ENCODE measurements around the gene ALK. TPM values are rescaled to one million over a fixed set of nuclear protein-coding genes. Genes with fewer than 3 reads are reported as not detected.

ALK gene
- polyA plus RNA-seq, 1 of the 3 experiments (the other 2 are of a cell fraction), result 0.30 TPM

DNA sequence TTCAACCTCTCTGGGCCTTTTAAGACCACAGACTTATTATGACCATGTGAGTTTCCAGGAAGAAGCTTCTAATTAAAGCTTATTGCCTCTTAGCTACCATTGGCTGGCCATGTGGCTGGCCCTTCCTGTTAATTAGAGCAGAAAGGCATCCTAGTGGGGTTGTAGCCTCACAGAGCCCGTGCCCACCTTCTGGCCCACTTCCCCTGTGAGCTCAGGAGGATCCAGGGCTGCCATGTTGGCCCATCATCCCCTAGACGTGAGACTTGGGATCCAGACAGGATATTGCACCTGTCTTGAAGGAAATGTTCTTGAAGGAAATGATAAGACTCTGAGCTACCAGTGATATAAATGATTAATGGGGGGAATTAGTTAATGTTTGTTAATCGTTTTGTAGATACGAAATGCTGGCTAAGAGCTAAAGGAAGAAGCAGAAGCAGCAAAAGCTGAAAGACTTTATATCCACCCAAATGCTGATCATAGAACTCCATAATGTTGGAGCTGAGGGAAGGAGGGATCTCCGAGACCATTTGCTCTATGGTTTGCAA lies 550.7 kb downstream of the ALK start (continued):
- TF ChIP-seq CHD2 (IDR thresholded peaks at IDR 0.05; ENCODE audit: low read length, partially characterized antibody), result no peak
- TF ChIP-seq FOXJ3 (CRISPR knock-in tag; IDR thresholded peaks at IDR 0.05), result no peak

- H3K36me3 ChIP-seq (replicated peaks in 1 of 2; ENCODE audit: control insufficient read depth in 1 of 2, insufficient read depth in 2 of 2, low read length in 1 of 2), result no peaks in the 10 kb centered on the region
- H3K27ac ChIP-seq (ENCODE audit: low read depth in 2 of 2, low read length in 1 of 2), result peak overlapping the region in 1 of 2 experiments; percentile 28; a peak in 1 of 4 replicates
- H3F3A ChIP-seq (replicated peaks; ENCODE audit: insufficient read depth), result no peaks in the 10 kb centered on the region
- WGBS (ENCODE audit: low lambda C conversion rate), result 18% methylated on average over 4 of the region's 4 CpGs
- no peaks in the 10 kb centered on the region for H4K20me1 ChIP-seq (ENCODE audit: insufficient read depth)
- no peak for DNase-seq
- no peaks in the 10 kb centered on the region for H3K9me3 ChIP-seq
- H3K4me2 ChIP-seq, result no peak overlapping the region
- H3K4me3 ChIP-seq (ENCODE audit: low read depth in 2 of 2, low read length in 1 of 2), result no peak overlapping the region
- no peaks in the 10 kb centered on the region for H3K9me2 ChIP-seq
- no peak for TF ChIP-seq JUND (IDR thresholded peaks at IDR 0.05)
- TF ChIP-seq RCOR1 (IDR thresholded peaks at IDR 0.05; ENCODE audit: low read length), result no peak
- TF ChIP-seq YY1 (IDR thresholded peaks at IDR 0.05; ENCODE audit: low read depth), result no peak
- TF ChIP-seq, protein P1, sequence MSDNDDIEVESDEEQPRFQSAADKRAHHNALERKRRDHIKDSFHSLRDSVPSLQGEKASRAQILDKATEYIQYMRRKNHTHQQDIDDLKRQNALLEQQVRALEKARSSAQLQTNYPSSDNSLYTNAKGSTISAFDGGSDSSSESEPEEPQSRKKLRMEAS (IDR thresholded peaks at IDR 0.05; ENCODE audit: low read depth), result no peak
- no peak overlapping the region for H3K9ac ChIP-seq
- CTCF ChIA-PET, result interaction anchor here (1.3 to 3.2 kb wide), 2 partner anchors 18 to 61 kb away, joined by 3 to 11 read pairs; no protein-coding TSS in a partner anchor
- peaks cover 0 to 36% of the 10 kb centered on the region in 2 experiments; a peak in 1 of 4 replicates for H3K4me1 ChIP-seq (ENCODE audit: control insufficient read depth in 1 of 2, insufficient read depth in 2 of 2, low read depth in 1 of 2, low read length in 1 of 2)
- POLR2A ChIA-PET, result interaction anchor here (0.9 kb wide), 1 partner anchor 102 kb away, joined by 3 read pairs; no protein-coding TSS in a partner anchor
- H3K79me2 ChIP-seq (ENCODE audit: insufficient read depth), result no peaks in the 10 kb centered on the region
- no peaks in the 10 kb centered on the region; the same call in 1 of the 2 replicates for H3K27me3 ChIP-seq (ENCODE audit: insufficient read depth)
- H2AFZ ChIP-seq (ENCODE audit: low read depth), result no peak overlapping the region
Measured at GRCh38 chr2:29370173-29370572, 551.2 kb downstream of the ALK start.

GRCh38 chr2:29368659-29369040 lies 552.7 kb downstream of the ALK start:
- Histone ChIP-seq H3K36me3 (replicated peaks in 1 of 2; ENCODE audit: control insufficient read depth in 1 of 2, insufficient read depth in 2 of 2, low read length in 1 of 2) (no peaks in the 10 kb centered on the region), H3K4me3 (ENCODE audit: low read depth in 2 of 2, low read length in 1 of 2) (no peak overlapping the region), H3K27me3 (ENCODE audit: insufficient read depth) (no peaks in the 10 kb centered on the region; the same call in 1 of the 2 replicates), H3K4me2 (no peak overlapping the region), H3K27ac (ENCODE audit: low read depth in 2 of 2, low read length in 1 of 2) (no peak overlapping the region; a peak in 1 of 4 replicates), H3F3A (replicated peaks; ENCODE audit: insufficient read depth) (no peaks in the 10 kb centered on the region), H4K20me1 (ENCODE audit: insufficient read depth) (no peaks in the 10 kb centered on the region), H3K9me2 (no peaks in the 10 kb centered on the region), H3K79me2 (ENCODE audit: insufficient read depth) (no peaks in the 10 kb centered on the region), H3K9ac (no peak overlapping the region), H3K4me1 (ENCODE audit: control insufficient read depth in 1 of 2, insufficient read depth in 2 of 2, low read depth in 1 of 2, low read length in 1 of 2) (peaks cover 0 to 27% of the 10 kb centered on the region in 2 experiments; a peak in 1 of 4 replicates), H3K9me3 (no peaks in the 10 kb centered on the region), H2AFZ (ENCODE audit: low read depth) (no peak overlapping the region)
- 35% methylated on average over 3 of the region's 3 CpGs for WGBS (ENCODE audit: low lambda C conversion rate)
- CTCF ChIA-PET, result interaction anchor here (3.2 kb wide), 1 partner anchor 59 kb away, joined by 11 read pairs; no protein-coding TSS in a partner anchor
- no peak for DNase-seq
- POLR2A ChIA-PET, result no interaction called here
- no peak for TF ChIP-seq FOXM1 (IDR thresholded peaks at IDR 0.05; ENCODE audit: low read depth)

- peak overlapping the region in 1 of 2 experiments; percentile 39; a peak in 1 of 4 replicates for H3K27ac ChIP-seq (ENCODE audit: low read depth in 2 of 2, low read length in 1 of 2)
- no peak overlapping the region for H3K4me3 ChIP-seq (ENCODE audit: low read depth in 2 of 2, low read length in 1 of 2)
- H3K4me1 ChIP-seq (ENCODE audit: control insufficient read depth in 1 of 2, insufficient read depth in 2 of 2, low read depth in 1 of 2, low read length in 1 of 2), result peaks cover 0 to 25% of the 10 kb centered on the region in 2 experiments; a peak in 1 of 4 replicates
- no peaks in the 10 kb centered on the region; the same call in 1 of the 2 replicates for H3K27me3 ChIP-seq (ENCODE audit: insufficient read depth)
- H2AFZ ChIP-seq (ENCODE audit: low read depth), result no peak overlapping the region
- POLR2A ChIA-PET, result no interaction called here
- H3K9me3 ChIP-seq, result no peaks in the 10 kb centered on the region
- H3K36me3 ChIP-seq (replicated peaks in 1 of 2; ENCODE audit: control insufficient read depth in 1 of 2, insufficient read depth in 2 of 2, low read length in 1 of 2), result no peaks in the 10 kb centered on the region
- H3K9me2 ChIP-seq, result no peaks in the 10 kb centered on the region
- 45% methylated on average over 3 of the region's 3 CpGs for WGBS (ENCODE audit: low lambda C conversion rate)
- H3K4me2 ChIP-seq, result no peak overlapping the region
- CTCF ChIA-PET, result interaction anchor here (1.0 to 3.2 kb wide), 3 partner anchors 11 to 59 kb away, joined by 3 to 12 read pairs (median 11); no protein-coding TSS in a partner anchor
- H3F3A ChIP-seq (replicated peaks; ENCODE audit: insufficient read depth), result no peaks in the 10 kb centered on the region
- no peaks in the 10 kb centered on the region for H3K79me2 ChIP-seq (ENCODE audit: insufficient read depth)
- no peaks in the 10 kb centered on the region for H4K20me1 ChIP-seq (ENCODE audit: insufficient read depth)
- DNase-seq, result no peak
- no peak overlapping the region for H3K9ac ChIP-seq
- TF ChIP-seq RAD21 (IDR thresholded peaks at IDR 0.05; ENCODE audit: low read length) (no peak), RXRA (IDR thresholded peaks at IDR 0.05; ENCODE audit: borderline replicate concordance, low read depth) (no peak), TCF12 (IDR thresholded peaks at IDR 0.05) (no peak), POLR2AphosphoS5 (IDR thresholded peaks at IDR 0.05; ENCODE audit: low read depth, low read length) (no peak), MXI1 (IDR thresholded peaks at IDR 0.05; ENCODE audit: low read depth, low read length) (no peak), GABPA (IDR thresholded peaks at IDR 0.05; ENCODE audit: low read depth) (no peak), YY1 (IDR thresholded peaks at IDR 0.05; ENCODE audit: low read depth) (no peak), FOXJ3 (CRISPR knock-in tag; IDR thresholded peaks at IDR 0.05) (no peak), USF1 (IDR thresholded peaks at IDR 0.05; ENCODE audit: borderline replicate concordance, low read depth) (no peak), JUND (IDR thresholded peaks at IDR 0.05) (no peak), TAF1 (IDR thresholded peaks at IDR 0.05; ENCODE audit: borderline replicate concordance, low read depth, low read length) (no peak), MEF2A (IDR thresholded peaks at IDR 0.05; ENCODE audit: borderline replicate concordance, low read depth) (no peak)
- TF ChIP-seq, protein P2, sequence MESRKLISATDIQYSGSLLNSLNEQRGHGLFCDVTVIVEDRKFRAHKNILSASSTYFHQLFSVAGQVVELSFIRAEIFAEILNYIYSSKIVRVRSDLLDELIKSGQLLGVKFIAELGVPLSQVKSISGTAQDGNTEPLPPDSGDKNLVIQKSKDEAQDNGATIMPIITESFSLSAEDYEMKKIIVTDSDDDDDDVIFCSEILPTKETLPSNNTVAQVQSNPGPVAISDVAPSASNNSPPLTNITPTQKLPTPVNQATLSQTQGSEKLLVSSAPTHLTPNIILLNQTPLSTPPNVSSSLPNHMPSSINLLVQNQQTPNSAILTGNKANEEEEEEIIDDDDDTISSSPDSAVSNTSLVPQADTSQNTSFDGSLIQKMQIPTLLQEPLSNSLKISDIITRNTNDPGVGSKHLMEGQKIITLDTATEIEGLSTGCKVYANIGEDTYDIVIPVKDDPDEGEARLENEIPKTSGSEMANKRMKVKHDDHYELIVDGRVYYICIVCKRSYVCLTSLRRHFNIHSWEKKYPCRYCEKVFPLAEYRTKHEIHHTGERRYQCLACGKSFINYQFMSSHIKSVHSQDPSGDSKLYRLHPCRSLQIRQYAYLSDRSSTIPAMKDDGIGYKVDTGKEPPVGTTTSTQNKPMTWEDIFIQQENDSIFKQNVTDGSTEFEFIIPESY (IDR thresholded peaks at IDR 0.05; ENCODE audit: borderline replicate concordance, low read depth), result no peak
Measured at GRCh38 chr2:29367986-29368658, 553.3 kb downstream of the ALK start.
